HUDEP-2 (cell line): ENCODE measurements around the gene ZNF234.
A peak's percentile ranks its signal among the peaks of the same experiment; 100 is the strongest.
"Not testable (repeated sequence)": the region's sequence is repeated elsewhere in the genome, so short reads cannot be mapped to it uniquely, and the experiment has no call there.

Experiments
- DNase-seq, 76 experiments: peaks; one replicate each; lab custom pipeline; 2025; ENCODE audit not compliant: unreplicated experiment in 76 of 76; lab: John Stamatoyannopoulos, UW

Gene ZNF234

DNA sequence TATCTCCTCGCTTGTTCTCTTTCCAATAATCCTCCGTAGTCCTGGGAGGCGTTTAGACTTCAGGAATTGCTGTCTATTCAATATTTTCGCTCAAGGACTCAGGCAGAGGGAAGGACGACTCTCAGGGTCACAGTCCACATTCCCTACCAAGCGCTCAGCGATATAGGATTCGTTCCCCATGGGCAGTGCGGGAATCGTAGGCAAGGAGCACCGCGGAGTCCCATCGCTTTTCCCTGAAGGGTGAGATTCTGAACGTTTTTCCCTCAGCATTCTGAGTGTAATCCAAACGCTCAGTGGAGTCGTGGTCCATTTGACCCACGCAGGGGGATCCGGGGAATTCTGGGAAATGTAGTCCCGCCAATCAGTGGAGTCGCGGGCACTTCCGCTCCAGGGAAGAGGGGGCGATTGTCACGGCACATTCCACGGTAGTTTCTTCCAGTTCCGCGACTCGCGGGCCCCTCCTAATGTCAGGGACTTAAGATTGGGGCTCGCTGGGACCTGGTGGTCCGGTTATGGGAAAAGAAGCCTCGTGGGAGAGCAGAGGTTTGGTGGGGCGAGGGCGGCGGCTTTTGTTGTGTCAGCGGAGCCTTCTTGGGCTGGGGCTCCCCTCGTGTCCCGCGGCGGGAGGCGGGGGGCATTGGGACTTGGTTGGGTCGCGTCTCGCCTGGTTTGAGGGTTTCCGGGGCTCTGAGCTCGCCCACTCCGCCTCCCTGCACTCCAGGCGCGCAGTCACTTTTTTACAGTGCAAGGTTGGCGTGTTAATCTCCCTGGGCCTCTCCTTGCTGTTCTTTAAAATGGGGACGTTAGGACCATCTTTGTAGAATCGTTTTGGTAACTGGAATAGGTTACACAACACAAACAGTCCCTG is at the start of gene ZNF234:
ZNF234 (plus strand) TSS at position 364 of the 868 bp plus-strand sequence. CDS start 3,079 bp downstream, outside the sequence.
- peak in 70 of 76 experiments; percentile 14 to 80 (median 58) for DNase-seq

DNA sequence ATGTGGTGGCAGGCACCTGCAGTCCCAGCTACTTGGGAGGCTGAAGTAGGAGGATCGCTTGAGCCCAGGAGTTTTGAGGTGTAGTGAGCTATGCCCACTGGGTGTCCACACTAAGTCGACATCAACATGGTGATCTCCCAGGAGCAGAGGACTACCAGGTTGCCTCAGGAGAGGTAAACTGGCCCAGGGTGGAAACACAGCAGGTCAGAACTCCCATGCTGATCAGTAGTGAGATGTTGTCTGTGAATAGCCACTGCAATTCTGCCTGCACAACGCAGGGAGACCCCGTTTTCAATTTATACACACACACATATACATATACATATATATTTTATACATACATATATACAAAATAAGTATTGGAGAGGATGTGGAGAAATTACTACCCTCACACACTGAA is 49.2 kb upstream of the ZNF234 start:
- DNase-seq = no peak

DNA sequence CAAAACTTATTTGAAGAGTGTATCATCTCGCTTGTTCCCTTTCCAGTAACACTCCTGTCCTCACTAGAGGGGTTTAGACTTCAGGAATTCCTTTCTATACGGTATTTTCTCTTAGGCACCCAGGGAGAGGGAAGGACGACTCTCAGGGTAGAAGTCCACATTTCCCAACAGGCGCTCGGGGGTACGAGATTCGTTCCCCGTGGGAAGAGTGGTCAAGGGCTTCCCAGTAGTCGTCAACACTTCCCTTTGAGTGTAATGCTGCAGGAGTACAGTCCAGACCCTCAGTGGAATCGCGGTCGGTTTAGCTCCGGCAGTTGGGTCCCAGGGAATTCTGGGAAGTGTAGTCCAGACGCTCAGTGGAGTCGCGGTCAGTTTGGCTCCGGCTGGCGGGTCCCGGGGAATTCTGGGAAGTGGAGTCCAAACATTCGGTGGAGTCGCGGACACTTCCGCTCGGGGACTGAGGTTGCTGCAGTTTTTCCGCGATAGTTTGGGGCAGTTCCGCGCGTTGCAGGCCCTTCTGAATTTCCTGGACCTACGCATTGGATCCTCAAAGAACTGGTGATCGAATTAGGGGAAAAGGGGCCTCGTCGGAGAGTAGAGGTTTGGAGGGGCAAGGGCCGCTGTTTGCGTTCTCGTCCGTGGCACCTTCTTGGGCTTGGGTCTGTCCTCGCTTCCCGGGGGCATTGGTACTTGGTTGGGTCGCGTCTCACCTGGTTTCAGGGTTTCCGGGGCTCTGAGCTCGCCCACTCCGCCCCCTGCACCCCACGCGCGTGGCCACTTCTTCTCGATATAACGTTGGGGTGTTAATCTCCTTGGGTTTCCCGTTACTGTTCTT is 47.2 kb upstream of the ZNF234 start, which contains the start of gene ZNF224:
ZNF224 (plus strand) TSS at position 431 of the 835 bp plus-strand sequence. CDS start 3,513 bp downstream, outside the sequence.
- DNase-seq = peak in 75 of 76 experiments; percentile 64 to 97 (median 90)

DNA sequence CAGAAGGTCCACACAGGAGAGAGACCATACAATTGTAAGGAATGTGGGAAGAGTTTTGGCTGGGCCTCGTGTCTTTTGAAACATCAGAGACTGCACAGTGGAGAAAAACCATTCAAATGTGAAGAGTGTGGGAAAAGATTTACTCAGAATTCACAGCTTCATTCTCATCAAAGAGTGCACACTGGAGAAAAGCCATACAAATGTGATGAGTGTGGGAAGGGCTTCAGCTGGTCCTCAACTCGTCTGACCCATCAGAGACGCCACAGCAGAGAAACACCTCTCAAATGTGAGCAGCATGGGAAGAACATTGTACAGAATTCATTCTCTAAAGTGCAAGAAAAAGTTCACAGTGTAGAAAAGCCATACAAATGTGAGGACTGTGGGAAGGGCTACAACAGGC is 33.6 kb upstream of the ZNF234 start:
- DNase-seq = no peak

DNA sequence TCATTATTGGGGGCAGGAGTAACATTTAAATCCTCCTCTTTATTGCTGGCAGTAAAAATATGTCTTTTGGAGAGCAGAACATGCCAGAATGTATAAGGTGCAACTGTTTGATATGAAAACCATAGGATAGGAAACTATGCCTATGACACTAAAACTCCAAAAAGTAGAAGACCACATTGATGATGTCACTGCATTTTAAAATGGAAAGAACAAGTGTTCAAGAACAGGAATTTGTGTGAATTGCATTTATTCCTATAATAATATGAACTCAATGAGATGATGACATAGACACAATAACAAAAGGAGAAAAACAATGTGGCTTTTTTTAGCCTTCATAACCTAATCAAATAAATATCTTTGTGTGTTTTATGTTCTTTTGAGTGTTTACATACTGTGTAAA is 31.9 kb upstream of the ZNF234 start:
- no peak for DNase-seq

DNA sequence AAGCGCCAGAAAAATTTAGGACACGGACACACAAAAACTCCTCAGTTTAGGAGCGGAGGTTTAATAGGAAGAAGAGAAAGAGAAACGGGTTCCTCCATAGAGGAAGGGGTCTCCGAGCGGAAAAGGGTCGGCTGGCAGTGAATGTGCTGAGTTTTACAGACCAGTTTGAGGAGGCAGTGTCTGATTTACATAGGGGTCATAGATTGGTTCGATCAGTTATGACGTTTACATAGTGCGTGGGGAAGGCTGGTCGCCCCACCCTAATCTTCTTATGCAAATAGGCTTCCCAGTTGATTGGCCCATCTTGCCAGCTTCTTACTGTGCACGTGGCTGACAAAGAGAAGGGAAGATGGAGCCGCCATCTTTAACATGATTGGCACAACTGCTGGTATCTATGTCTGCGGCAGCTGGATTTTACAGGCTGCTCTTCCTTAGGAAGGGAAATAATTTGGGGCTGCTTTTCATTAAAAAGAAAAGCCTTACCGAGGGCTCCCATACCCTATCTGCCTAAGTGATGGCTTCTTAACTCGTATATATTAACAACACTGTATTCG is 29.4 kb upstream of the ZNF234 start:
- peak in 48 of 76 experiments; percentile 4 to 64 (median 26) for DNase-seq

DNA sequence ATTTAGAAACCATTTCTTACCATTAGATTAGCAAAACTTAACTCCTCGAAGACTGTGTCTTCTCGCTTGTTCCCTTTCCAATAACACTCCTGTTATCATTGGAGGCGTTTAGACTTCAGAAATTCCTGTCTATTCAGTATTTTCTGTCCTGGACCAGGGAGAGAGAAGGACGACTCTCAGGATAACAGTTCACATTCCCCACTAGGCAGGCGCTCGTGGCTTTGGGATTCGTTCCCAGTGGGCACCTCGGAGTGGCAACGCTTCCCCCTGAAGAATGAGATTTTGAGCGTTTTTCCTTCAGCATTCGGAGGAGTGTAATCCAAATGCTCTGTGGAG is 28.6 kb upstream of the ZNF234 start:
- DNase-seq = no peak

DNA sequence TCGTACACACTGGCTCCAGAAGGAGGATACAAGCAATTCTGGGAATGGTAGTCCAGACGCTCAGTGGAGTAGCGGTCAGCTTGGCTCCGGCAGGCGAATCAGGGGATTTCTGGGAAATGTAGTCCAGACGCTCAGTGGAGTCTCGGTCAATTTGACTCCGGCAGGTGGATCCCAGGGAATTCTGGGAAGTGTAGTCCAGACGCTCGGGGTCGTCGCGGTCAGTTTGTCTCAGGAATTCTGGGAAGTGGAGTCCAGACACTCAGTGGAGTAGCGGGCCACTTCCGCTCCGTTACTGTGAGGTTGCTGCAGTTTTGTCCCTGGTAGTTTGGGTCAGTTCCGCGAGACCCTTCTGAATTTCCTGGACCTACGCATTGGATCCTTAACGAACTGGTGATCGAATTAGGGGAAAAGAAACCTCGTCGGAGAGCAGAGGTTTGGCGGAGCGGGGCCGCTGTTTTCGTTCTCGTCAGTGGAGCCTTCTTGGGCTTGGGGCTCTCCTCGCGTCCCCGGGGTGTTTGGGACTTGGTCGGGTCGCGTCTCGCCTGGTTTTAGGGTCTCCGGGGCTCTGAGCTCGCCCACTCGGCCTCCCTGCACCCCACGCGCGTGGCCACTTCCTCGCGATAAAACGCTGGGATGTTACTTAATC is 28.1 kb upstream of the ZNF234 start, which contains the start of gene ZNF225:
ZNF225 (plus strand) TSS at position 262 of the 646 bp plus-strand sequence. CDS start 2,429 bp downstream, outside the sequence.
- DNase-seq = peak; percentile 32 to 99 (median 95)

DNA sequence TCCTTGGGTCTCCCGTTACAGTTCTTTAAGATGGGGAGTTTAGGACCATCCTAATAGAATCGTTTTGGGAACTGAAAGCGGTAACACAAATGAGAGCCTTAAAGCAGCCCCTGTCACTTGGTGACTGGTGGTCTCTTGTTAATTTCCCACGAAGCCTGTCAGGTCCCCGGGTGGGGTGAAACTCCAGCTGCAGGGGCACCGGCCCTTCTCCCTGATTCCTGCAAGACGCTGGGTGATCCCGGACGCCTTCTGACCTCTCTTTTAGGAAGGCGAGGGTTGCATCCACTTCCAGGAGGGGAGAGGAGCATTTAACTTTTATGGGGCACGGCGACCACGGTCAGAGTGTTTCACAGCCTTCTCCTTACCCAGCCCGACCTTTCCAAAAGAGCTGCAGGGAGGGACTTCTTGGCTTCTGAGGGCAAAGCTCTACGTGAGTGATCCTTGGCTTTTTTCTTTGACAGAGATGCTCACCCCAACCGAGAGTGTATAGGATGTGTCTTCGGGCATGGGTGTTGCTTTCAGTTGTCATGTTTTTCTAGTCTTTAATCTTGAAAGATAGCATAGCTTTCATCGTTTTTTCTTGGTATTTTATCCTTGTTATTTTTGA is 27.5 kb upstream of the ZNF234 start:
- peak in 5 of 76 experiments; percentile 3 to 46 (median 13) for DNase-seq

DNA sequence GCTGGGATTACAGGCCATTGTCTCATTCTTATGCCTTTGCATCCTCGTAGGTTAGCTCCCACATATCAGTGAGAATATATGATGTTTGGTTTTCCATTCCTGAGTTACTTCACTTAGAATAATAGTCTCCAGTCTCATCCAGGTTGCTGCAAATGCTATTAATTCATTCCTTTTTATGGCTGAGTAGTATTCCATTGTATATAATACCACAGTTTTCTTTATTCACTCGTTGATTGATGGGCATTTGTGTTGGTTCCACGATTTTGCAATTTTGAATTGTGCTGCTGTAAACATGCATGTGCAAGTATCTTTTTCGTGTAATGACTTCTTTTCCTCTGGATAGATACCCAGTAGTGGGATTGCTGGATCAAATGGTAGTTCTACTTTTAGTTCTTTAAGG is 20.2 kb upstream of the ZNF234 start:
- not testable (repeated sequence) for DNase-seq

DNA sequence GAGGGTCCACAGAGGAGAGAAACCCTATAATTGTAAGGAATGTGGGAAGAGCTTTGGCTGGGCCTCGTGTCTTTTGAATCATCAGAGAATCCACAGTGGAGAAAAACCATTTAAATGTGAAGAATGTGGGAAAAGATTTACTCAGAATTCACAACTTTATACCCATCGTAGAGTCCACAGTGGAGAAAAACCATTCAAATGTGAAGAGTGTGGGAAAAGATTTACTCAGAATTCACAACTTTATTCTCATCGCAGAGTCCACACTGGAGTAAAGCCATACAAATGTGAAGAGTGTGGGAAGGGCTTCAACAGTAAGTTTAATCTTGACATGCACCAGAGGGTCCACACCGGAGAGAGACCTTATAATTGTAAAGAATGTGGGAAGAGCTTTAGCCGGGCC is 9.4 kb upstream of the ZNF234 start:
- DNase-seq = no peak

DNA sequence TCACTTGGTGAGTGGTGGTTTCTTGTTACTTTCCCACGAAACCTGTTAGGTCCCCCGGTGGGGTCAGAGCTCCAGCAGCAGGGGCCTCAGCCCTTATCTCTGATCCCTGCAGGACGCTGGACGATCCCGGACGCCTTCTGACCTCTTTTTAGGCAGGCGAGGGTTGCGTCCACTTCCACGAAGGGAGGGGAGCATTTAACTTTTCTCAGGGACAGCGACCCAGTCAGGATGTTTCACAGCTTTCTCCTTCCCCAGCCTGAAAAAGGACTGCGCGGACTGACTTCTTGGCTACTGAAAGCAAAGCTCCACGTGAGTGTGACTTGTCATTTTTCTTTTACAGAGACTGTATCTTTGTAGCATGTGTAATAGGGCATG is 692 bp downstream of the ZNF234 start:
- peak in 29 of 76 experiments; percentile 5 to 51 (median 28) for DNase-seq

DNA sequence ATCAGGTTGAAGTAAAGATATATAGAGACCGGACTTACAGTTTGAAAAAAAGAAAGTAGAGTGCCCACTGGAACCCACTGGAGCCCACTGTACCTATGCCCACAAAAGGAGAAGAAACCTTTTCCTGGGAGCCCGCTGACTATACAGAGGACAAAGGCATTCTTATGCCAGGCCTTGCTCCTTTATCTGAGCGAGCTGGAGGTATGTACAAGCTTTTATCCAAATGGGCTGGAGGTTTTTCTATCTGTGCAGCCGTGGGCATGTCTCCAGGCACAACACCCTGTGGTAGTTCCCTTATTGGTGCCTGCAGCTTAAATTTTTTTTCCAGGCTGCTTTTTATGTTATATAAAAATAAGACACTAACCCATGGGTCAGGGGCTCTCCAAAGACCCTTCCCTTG is 8.4 kb downstream of the ZNF234 start:
- no peak for DNase-seq

DNA sequence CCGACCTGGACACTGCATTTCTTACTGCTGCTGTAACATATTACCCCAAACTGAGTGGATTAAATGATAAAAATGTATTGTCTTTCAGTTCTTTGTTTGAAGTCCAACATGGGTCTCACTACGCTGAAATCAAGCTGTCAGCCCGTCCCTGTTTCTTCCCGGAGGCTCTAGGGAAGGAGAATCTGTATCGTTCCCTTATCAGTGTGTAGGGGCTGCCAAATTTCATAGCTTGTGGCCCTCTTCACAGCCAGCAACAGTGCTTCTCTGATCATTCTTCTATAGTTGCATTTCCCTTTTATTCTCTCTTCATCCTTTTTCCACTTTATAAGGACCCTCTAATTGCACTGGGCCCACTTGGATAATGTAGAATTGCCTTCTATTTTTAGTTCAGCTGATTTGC is 10.1 kb downstream of the ZNF234 start:
- DNase-seq = no peak

DNA sequence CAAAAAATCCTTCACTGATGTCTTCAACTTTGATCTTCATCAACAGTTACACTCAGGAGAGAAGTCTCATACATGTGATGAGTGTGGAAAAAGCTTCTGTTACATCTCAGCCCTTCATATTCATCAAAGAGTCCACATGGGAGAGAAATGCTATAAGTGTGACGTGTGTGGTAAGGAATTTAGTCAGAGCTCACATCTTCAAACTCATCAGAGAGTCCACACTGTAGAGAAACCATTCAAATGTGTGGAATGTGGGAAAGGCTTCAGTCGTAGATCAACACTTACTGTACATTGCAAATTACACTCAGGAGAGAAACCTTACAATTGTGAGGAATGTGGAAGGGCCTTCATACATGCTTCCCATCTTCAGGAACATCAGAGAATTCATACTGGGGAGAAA is 15.1 kb downstream of the ZNF234 start:
- no peak for DNase-seq

DNA sequence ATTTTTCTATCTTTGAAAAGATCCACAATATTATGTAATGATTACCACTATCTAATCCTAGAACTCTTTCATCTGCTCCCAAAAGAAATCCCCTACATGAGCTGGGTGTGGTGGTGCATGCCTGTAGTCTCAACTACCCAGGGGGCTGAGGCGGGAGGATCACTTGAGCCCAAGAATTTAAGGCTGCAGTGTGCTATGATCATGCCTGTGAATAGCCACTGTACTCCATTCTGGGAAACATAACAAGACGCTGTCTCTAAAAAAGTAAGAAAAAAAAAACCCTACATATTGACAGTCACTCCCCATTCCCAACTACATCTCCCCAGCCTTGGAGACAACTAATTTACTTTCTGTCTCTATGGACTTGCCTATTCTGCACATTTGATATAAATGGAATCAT is 22.4 kb downstream of the ZNF234 start:
- DNase-seq = no peak

DNA sequence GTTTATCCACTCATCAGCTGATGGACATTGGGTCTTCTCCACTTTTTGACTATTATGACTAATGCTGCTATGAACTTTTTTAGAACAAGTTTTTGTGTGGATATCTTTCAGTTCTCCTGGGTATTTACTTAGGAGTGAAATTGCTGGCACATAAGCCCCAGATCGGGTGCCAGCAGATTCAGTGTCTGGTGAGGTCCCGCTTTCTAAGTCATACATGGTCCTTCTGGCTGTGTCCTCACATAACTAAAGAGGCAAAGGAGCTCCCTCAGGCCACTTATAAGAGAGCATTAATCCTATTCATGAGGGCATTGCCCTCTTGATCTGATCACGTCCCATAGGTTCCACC is 22.9 kb downstream of the ZNF234 start:
- peak in 1 of 76 experiments; percentile 44 for DNase-seq

DNA sequence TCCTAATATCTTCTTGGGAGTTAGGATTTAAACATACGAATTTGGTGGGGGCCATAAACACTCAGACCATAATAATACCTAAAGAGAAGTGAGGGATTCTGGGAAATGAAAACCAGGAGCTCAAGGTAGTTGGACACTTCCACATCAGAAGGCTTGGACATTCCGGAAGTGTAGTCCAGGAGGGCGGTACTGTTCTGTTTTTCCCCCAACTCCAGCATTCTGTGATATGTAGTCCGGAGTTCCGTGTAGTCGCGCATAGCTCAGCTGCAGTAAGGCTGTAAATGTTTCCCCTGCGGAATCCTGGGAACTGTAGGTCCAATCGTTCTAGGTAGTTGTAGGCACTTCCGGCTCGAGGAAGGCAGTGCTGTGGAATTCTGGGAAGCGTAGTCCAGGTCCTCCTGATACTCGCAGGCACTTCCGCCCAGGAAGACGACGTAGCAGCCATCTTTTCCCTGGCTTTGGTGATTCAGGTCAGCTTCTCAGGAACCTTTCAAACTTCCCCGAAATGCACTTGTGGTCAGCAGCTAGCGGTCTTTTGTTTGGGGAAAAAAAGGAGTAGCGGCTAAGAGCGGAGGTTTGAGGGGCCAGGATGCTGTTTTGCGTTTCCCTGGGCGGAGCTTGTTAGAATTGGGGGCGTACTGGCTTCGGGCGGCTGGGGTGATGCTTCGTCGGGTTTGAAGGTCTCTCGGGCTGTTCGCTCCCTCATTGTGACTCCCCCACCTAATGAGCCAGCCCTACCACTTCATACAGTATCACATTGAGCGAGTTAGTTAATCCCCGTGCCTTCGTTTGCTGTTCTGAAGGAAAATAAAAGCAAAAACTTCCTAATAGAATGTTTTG is 23.5 kb downstream of the ZNF234 start, which contains the start of gene ZNF226:
ZNF226 (plus strand) TSS at position 428 of the 840 bp plus-strand sequence. CDS start 4,981 bp downstream, outside the sequence.
- peak; percentile 52 to 97 (median 91) for DNase-seq

DNA sequence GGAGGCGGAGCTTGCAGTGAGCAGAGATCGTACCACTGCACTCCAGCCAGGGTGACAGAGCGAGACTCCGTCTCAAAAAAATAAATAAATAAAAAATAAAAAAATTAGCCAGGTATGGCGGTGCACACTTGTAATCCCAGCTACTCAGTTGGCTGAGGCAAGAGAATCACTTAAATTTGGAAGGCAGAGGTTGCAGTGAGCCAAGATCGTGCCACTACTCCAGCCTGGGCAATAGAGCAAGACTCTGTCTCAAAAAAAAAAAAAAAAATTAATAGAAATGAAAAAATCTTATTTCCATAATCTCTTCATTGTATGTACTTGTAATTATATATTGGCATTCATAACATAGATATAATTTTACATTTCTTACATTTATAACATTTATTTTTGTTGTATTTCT is 29.3 kb downstream of the ZNF234 start:
- not testable (repeated sequence) for DNase-seq
